Measurements from ENCODE around the gene FARS2.

- TF ChIP-seq TBP (CRISPR knock-in tag; IDR thresholded peaks at IDR 0.05) (no peak), ZNF530 (CRISPR knock-in tag; IDR thresholded peaks at IDR 0.05; ENCODE audit: low read depth) (no peak), PLRG1 (conservative IDR thresholded peaks at IDR 0.05) (no peak), MAFG (CRISPR knock-in tag; IDR thresholded peaks at IDR 0.05) (no peak)
Observed at GRCh38 chr6:5745081-5745480, 483.8 kb downstream of the FARS2 start.

All from HepG2 (cell line).